HG03045 (cell line): ENCODE results near the gene IFI27.

ENCODE experiments used
- ATAC-seq: cut with Tn5 transposase; IDR thresholded peaks from one replicate; pipeline ENCODE4 v1.9.1; 2021; ENCODE audit warnings: mild to moderate bottlenecking, moderate library complexity; ENCODE audit not compliant: unreplicated experiment

Gene IFI27

DNA sequence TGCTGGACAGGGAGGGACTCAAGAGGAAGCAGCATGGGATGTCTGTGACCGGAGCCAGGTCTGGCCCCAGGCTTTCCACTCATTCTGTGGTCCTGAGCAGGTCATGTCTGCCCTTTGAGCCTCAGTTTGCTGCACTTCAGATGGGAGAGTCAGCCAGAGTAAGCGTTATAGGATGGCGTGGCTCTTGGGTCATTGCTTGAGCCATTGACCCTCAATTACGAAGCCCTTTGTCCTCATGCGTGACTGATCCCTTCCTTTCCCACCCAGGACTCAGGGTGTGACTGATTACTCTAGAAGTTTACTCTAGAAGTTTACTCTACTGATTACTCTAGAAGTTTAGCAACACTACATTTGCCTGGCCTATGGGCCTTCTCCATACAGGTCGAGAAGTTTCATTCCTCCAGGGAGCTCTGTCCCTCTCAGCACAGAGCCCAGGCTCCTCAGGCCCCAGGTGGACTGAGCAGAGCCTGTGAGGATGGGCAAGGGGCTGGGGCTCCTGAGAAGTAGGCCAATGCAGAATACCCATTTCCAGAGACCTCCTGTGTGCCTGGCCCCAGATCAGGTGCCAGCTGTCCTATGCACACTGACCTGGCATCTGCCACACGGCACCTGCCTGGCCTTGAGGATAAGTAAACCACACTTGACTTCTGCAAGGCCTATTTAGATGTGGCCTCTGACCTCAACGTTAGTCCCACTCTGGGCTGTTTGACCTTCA, 7.6 kb upstream of the IFI27 start:
- ATAC-seq, result no peak

DNA sequence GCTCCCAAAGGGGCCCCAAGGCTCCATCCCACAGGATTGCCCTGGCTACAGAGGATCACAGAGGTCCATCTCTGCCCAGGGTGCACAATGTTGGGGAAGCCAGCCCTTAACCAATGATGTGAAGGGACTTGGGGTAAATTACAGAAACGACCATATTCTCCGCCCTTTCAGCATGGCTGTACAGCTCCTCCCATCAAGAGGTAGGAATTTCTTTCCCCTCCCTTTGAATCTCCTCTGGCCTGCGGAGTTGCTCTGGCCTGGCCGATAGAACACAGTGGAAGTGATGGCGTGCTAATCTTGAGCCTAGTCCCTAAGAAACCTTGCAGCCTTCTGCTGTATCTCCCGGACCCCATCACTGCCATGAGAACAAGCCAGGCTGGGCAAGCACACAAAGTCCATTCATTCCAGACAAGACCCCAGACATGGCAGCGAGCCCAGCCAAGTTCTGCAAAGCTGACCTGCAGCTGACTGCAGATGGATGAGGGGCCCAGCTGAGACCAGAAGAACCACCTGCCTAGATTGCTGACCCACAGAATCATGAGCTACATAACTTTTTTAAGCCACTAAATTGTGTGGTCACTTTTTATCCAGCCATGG, 6.9 kb upstream of the IFI27 start:
- no peak for ATAC-seq

DNA sequence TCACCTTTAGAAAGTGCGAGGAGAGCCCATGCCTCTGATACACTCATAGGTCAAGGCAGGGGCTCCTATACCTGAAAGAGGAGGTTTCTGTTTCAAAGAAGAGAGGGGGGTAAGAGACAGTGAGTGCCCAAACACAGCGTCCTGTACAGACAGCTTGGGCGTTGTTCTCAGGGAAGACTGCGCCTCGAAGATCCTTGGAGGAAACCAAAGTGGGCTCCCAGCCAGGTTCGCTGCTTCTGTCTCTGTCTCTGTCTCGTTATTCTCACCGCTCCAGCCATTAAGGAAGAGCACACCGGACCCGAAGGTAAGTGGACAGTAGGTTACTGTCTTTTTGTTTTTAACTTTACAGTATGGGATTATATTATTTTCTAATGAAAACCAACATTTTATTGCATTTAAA, 5.8 kb upstream of the IFI27 start:
- ATAC-seq, result no peak

DNA sequence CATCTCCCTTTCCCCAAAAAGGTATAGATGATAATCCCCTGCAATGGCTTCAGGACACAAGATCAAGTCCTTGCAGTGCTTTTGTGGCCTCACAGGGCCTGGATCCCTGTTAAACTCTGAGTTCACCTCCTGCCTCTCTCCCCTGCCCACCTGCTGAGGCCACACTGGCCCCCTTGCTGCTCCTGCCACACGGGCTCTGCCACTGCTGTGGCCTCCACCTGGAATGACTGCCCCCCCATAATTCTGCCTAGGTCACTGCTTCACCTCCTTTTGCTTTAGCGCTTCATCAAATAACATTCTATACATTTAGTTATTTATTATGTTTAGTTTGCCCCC, 653 bp upstream of the IFI27 start:
- ATAC-seq, result no peak

- no peak for ATAC-seq
These were observed 950 bp downstream of the IFI27 start for GRCh38 chr14:94111276-94112095.

DNA sequence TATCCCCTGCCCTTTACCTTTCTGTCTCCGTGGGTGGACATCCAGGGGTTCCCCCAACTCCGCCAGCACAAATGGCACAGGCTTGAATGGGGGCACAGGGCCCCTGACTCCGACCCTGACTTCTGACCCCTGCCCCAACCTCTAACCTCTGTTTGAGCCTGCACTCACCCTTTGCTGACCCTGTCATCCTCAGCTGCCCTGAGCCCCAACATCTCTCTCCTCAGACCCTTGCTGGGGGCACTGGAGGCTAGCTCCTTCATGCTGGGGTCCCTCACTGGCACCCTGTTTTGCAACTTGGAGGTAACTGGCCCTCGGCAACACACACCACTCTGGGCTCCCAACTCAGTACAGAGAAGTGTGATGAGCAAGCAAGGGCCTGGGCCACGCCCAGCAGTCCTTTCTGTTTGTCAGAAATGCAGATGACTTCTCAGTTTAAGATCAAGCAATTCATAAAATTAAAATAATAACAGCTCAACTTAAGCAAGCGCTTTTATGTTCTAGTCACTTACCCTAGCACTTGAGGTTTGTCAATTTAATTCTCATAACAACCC, 2.1 kb downstream of the IFI27 start:
- ATAC-seq, result no peak

GRCh38 chr14:94113073-94113472, 2.5 kb downstream of the IFI27 start:
- ATAC-seq, result no peak

DNA sequence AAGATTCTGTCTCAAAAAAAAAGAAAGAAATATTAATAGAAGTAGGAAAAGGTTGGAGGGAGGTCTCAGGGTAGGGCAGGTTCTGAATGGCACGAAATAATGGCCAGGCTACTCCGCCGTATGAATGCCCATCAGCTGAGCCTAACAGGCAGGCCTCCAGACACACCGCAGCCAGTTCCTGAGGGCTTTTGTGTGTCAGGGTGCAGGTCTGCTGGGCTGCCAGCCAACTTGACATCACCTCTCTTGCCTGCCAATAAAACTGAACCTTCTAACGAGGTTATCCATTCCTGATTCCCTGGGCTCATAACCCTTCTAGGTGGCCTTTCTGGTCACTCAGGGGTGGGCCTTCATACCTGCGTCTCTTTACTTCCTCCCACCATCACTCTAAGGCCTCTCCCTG, 3.0 kb downstream of the IFI27 start:
- no peak for ATAC-seq

DNA sequence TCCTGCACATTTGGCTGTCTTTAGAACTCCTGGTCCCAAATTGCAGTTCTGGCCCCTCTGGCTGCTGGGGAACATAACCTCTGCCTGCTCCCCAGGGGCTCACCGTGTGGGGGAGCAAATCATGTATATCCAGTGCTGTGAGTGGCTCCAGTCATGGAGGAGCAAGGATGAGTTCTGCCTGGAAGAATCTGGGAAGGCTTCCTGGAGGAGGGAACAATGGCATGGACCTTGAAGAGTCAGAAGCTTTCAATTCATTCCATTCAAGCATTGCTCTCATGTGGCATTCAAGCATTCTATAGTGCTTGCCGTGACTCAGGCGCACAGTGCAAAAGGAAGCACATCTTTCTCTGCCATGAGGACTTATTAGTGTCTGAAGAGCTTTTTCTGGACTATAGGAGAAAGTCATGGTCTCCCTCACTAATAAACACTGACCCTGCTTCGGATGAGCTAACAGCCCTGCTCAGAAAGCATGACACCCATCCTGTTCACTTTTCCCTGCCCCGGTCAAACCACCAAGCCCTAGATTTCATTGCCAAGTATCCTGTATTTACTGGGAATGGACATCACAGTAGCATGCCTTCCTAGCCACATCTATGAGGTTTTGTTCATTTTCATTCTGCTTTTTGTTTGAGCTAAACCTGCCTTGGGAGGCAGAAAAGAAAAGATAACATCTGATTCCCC, 3.5 kb downstream of the IFI27 start:
- no peak for ATAC-seq

GRCh38 chr14:94114589-94115057, 4.1 kb downstream of the IFI27 start:
- no peak for ATAC-seq

GRCh38 chr14:94115058-94115591, 4.6 kb downstream of the IFI27 start:
- no peak for ATAC-seq

- ATAC-seq, result no peak
These were observed 5.1 kb downstream of the IFI27 start for GRCh38 chr14:94115631-94116030.

DNA sequence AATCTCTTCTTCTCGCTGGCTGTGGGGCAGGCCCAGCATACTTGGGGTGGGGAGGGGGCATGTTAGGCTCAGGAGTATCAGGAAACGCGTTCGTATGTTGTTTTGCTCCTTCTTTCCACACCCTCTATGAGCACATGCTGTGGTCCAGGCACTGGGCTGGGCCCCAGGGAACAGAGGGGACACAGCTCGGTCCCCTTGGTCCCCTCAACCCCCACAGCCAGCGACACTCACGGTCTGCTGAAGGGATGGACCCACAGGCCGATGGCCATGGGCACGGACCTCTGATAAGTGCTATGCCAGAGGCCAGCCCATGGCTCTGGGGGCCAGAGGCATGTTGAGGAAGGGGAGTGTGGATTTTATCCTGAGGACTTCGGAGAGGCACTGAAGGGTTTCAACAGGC, 6.2 kb downstream of the IFI27 start:
- ATAC-seq, result no peak

- no peak for ATAC-seq
These were observed 7.3 kb downstream of the IFI27 start for GRCh38 chr14:94117856-94118255.

- no peak for ATAC-seq
These were observed 8.5 kb downstream of the IFI27 start for GRCh38 chr14:94119071-94119470.

- ATAC-seq, result no peak
These were observed 10.3 kb downstream of the IFI27 start for GRCh38 chr14:94120667-94121340.

GRCh38 chr14:94121485-94121884, 10.9 kb downstream of the IFI27 start:
- ATAC-seq, result no peak

DNA sequence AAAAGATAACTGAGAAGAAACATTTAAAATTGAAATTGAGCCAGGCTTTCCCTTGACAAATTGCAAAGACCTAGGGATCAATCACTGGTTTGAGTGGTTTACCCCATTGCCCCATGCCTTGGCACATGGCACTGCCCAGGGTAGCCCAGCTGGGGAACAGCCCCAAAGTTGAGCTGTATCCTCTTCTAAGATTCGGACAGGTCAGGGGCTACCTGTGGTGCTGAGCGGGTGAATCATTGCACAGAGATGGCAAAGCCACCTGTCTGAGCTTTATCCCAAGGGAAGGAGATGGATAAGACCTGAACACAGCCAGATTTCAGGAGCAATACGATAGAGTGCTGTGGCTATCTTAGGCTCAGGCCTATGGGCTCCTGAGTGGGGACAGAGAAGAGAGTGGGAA, 11.9 kb downstream of the IFI27 start:
- ATAC-seq, result no peak

DNA sequence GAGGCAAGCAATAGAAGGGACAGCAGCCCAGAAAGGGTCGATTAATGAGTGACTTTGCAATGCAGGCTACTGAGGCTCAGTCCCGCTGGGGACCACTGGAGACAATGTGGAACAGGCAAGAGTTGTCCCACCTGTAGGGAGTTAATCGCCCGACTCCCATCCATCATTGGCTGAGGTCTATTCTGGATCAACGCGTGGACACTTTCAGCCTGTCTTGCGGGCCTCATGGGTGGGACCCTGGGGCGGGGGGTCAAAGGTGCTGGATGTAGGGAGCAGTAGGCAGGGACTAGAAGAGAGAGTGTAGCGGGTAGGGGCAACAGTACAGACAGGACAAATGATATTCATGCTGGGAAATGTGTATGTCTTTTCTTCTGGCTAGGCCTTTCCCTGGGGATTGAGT, 12.8 kb downstream of the IFI27 start:
- no peak for ATAC-seq

DNA sequence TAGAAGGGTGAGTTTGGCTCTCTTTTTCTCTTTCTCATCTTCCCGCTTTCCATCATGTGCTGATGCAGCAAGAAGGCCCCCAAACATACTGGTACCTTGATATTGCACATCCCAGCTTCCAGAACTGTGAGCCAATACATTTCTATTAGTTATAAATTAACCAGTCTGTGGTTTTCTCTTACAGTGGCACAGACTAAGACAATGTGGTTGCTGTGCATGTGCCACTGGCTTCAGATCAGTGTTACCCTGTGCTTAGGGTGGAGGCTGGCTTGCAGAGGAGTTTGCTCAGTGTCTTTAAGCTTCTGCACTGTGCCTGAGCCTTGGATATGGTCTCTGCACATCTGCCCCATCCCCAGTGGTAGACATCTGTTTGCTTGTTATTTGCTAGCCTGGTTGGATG, 13.3 kb downstream of the IFI27 start:
- ATAC-seq, result no peak
